Iris pigment epithelial cell (primary cell): ENCODE data around the gene MX1.

Experiments
- DNase-seq: peaks from one replicate; pipeline ENCODE4 v3.0.0-alpha.2; 2011; ENCODE audit warnings: low read depth

Gene MX1, protein sequence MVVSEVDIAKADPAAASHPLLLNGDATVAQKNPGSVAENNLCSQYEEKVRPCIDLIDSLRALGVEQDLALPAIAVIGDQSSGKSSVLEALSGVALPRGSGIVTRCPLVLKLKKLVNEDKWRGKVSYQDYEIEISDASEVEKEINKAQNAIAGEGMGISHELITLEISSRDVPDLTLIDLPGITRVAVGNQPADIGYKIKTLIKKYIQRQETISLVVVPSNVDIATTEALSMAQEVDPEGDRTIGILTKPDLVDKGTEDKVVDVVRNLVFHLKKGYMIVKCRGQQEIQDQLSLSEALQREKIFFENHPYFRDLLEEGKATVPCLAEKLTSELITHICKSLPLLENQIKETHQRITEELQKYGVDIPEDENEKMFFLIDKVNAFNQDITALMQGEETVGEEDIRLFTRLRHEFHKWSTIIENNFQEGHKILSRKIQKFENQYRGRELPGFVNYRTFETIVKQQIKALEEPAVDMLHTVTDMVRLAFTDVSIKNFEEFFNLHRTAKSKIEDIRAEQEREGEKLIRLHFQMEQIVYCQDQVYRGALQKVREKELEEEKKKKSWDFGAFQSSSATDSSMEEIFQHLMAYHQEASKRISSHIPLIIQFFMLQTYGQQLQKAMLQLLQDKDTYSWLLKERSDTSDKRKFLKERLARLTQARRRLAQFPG

GRCh38 chr21:41425954-41426675 lies at the start of gene MX1:
MX1 (plus strand) TSS chr21:41426239; CDS start chr21:41432071, 5,832 bp downstream.
- peak; percentile 43 for DNase-seq

GRCh38 chr21:41377715-41378114 lies 48.3 kb upstream of the MX1 start:
- no peak for DNase-seq

- DNase-seq: no peak
These were observed 47.2 kb upstream of the MX1 start for GRCh38 chr21:41378849-41379248.

DNA sequence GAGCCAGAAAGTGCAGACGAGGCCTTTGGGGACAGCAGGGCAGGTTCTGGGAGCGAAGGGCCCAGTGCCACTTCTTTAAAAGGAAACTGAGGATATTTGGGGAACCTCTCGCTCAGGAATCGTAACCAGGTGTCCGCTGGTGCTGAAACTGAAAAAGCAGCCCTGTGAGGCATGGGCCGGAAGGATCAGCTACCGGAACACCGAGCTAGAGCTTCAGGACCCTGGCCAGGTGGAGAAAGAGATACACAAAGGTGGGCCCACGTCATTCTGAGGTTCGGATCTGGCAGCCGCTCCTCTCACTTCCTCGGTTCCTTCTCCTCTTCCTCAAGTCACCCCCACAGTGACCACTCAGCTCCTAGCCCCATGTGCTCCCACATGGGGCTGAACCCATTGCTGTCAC lies 46.1 kb upstream of the MX1 start:
- no peak for DNase-seq

- no peak for DNase-seq
These were observed 44.3 kb upstream of the MX1 start for GRCh38 chr21:41381731-41382130.

DNA sequence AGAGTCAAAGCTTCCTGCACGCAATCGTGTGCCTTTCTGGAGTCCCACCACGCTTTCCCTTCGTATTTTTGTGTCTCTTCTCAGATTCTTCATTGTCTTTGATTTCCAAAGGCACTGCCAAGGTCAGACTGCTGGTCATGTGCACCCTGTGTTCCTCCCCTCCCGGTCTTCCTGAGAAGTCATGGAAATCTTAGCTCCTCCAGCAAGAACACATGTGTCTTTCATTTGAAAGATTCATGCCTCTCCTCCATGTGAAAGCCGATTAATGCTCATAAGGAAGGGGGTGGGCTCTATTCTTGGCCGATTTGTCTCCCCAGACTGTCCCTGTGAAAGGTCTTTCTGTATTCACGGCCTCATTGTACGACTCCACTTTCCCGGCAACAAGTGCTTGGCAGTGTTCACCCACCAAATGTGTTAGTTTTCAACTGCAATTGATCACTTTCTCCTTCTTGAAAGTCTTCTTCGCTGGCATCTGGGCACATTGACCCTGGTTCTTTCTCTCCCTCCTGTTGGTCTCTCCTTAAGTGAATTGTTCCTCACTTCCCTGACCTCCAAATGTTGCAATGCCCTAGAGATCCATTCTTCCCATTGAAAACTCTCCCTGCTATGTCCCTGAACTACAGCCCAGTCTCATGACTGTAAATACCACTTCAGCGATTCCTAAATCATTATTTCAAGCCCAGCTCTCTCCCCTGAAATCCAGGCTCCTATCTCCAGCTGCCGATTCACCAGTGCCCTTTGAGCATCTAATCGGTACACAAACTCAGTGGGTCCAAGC lies 38.8 kb upstream of the MX1 start:
- DNase-seq: no peak

DNA sequence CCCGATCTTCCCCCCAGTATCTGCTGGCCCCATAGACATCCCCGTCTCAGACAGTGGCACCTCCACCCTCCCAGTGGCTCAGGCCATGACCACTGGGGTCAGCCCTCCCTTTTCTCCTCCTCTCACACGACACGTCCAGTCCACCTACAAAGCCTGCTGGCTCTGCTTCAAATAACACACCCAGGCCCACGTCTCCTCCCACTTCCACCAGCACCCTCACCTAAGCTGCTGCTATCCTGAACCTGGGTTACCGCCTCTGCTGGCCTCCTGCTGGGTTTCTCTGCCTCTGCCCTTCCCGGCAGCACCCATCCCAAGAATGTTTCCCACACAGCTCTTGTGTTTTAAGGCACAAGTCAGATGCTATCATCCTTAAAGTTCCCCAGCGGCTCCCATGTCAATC lies 38.2 kb upstream of the MX1 start:
- no peak for DNase-seq

GRCh38 chr21:41388259-41388658 lies 37.8 kb upstream of the MX1 start:
- DNase-seq: no peak

GRCh38 chr21:41390043-41390639 lies 35.9 kb upstream of the MX1 start:
- no peak for DNase-seq

DNA sequence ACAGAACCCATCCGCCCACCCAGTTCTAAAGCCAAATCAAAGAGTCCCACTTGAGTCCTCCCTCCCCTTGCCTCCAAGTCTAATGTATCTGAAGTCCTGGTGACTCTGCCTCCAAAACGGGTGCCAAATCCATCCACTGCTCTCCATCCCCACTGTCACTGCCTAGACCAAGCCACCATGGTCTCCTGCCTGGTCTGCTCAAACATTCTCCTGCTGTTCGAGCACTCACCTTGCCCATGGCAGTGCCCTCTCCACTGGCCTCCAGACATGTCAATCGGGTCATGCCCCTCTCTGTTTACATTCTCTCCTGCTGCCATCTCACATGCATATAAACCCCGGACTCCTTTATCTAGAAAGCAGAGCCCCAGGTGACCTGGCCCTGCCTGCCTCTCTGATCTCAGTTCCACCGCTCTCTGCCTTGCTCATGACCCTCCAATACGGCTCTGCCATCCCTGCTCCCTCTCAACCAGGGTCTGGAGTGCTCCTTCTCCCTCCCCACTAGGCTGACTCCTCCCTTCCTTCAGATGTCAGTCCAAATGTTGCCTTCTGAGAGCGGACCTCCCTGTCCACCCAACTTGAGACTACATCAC lies 32.1 kb upstream of the MX1 start:
- DNase-seq: no peak

DNA sequence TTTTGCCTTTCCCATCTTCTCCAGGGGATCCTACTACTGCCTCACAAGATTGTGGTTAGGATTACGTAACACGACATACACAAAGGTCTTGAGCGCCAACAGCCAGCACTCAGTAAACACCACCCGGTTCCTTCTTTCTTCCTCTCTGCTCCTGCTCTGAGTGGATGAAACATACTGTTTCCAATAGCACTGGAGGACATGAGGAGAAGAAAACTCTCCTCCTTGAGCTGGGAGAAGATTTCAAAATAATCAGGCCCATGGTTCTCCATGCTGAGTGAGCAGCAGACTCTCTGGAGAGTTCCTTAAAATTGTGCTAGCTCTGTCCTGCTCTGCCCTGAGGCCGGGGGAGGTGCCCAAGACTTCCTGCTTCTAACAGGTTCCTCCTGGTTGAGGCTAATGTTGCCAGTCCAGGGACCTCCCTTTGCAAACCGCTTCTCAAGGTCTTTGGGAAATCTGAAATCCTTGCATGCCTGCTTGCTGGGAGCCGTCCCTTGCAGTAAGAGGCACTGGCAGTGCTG lies 29.4 kb upstream of the MX1 start:
- DNase-seq: no peak

GRCh38 chr21:41397471-41397891 lies 28.6 kb upstream of the MX1 start:
- DNase-seq: no peak

GRCh38 chr21:41398251-41398650 lies 27.8 kb upstream of the MX1 start:
- no peak for DNase-seq

GRCh38 chr21:41398831-41399230 lies 27.2 kb upstream of the MX1 start:
- DNase-seq: no peak

- DNase-seq: no peak
These were observed 26.7 kb upstream of the MX1 start for GRCh38 chr21:41399246-41399800.

GRCh38 chr21:41402231-41402630 lies 23.8 kb upstream of the MX1 start:
- no peak for DNase-seq

GRCh38 chr21:41402796-41403195 lies 23.2 kb upstream of the MX1 start:
- no peak for DNase-seq

GRCh38 chr21:41403331-41403730 lies 22.7 kb upstream of the MX1 start:
- DNase-seq: no peak

DNA sequence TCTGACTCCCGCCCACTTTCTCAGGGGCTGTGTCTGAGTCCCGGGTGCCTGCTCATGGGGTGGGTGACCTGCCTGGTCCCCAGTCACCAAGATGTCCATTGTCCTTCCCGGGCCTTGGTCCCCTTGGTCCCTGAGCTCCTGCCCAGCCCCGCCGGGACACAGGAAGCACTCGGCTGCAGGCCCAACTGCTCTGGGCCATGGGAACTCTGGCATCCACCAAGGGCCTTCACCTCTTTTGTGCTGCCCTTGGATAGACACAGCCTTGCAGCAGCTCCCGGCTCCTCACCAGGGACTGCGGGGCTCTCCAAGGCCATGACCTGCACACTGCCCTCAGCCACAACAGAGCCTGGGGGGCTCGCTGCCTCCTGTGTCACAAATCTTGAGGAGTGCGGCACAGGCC lies 22.1 kb upstream of the MX1 start:
- DNase-seq: no peak

DNA sequence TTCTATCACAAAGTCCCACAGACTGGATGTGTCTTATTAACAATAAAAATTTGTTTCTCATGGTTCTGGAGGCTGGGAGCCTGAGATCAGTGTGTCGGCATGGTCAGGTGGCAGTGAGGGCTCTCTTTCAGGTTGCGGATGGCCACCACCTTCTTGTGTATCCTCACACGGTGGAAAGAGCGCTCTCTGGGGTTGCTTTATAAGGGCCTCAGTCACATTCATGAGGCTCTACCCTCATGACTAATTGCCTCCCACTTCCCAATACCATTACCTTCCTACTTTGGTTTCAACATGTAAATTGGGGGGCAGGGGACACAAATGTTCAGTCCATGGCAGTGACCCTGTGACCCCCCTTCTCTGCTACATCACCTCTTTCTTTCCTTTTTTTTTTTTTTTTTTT lies 20.7 kb upstream of the MX1 start:
- DNase-seq: no peak

- no peak for DNase-seq
These were observed 19.7 kb upstream of the MX1 start for GRCh38 chr21:41406340-41406739.
